VCaP (cell line): Measurements from ENCODE around the gene DPM3.
"Not testable (repeated sequence)": the region's sequence is repeated elsewhere in the genome, so short reads cannot be mapped to it uniquely, and the experiment has no call there.

Source experiments
- H3K27ac ChIP-seq: fragments of 450-650 bp; 2 replicates; pipeline ENCODE4 v1.5.1; 2017
- CTCF ChIP-seq: fragments of 450-650 bp; conservative IDR thresholded peaks from 2 replicates; pipeline ENCODE4 v1.5.1; 2017; ENCODE audit warnings: mild to moderate bottlenecking, moderate library complexity

Gene DPM3

GRCh38 chr1:155124503-155125463 lies 15.5 kb downstream of the DPM3 start:
- no peak for TF ChIP-seq CTCF
- H3K27ac ChIP-seq: no peak overlapping the region

GRCh38 chr1:155123801-155124200 lies 16.5 kb downstream of the DPM3 start:
- no peak overlapping the region for H3K27ac ChIP-seq
- TF ChIP-seq CTCF: no peak

GRCh38 chr1:155122308-155122707 lies 18.0 kb downstream of the DPM3 start:
- TF ChIP-seq CTCF: no peak
- H3K27ac ChIP-seq: no peak overlapping the region

GRCh38 chr1:155121249-155121648 lies 19.1 kb downstream of the DPM3 start:
- H3K27ac ChIP-seq: no peak overlapping the region
- TF ChIP-seq CTCF: no peak

GRCh38 chr1:155120253-155120652 lies 20.1 kb downstream of the DPM3 start:
- no peak overlapping the region; the same call in 1 of the 2 replicates for H3K27ac ChIP-seq
- TF ChIP-seq CTCF: no peak

- not testable (repeated sequence) for H3K27ac ChIP-seq
These were observed 22.2 kb downstream of the DPM3 start for GRCh38 chr1:155118090-155118489.

GRCh38 chr1:155117610-155118009 lies 22.7 kb downstream of the DPM3 start:
- no peak overlapping the region for H3K27ac ChIP-seq
- TF ChIP-seq CTCF: no peak

GRCh38 chr1:155116113-155116764 lies 24.1 kb downstream of the DPM3 start:
- H3K27ac ChIP-seq: no peak overlapping the region
- no peak for TF ChIP-seq CTCF
